H9 (cell line): ENCODE measurements around the gene MCF2L2. TPM values are rescaled to one million over a fixed set of nuclear protein-coding genes. Genes with fewer than 3 reads are reported as not detected.

Experiments used
- DNase-seq: peaks from one replicate; pipeline ENCODE4 v3.0.0-alpha.2; 2017
- H2AFZ ChIP-seq: one replicate; pipeline ENCODE4 v1.6.1; 2013; ENCODE audit warnings: mild to moderate bottlenecking, low read length, control low read depth, moderate library complexity
- H2AK5ac ChIP-seq: 2 replicates; pipeline ENCODE4 v1.6.1; 2013; ENCODE audit warnings: low read length, control low read depth, mixed read lengths; ENCODE audit not compliant: insufficient read length
- H2BK120ac ChIP-seq: one replicate; pipeline ENCODE4 v1.6.1; 2013; ENCODE audit warnings: low read depth, mild to moderate bottlenecking, low read length, control low read depth, inconsistent platforms; ENCODE audit not compliant: poor library complexity, severe bottlenecking
- H2BK12ac ChIP-seq: 2 replicates; pipeline ENCODE4 v1.6.1; 2013; ENCODE audit warnings: low read length, control low read depth, mixed read lengths, low read depth; ENCODE audit not compliant: insufficient read length
- H2BK15ac ChIP-seq: 2 replicates; pipeline ENCODE4 v1.6.1; 2013; ENCODE audit warnings: low read depth, low read length, control low read depth
- H2BK20ac ChIP-seq: one replicate; pipeline ENCODE4 v1.6.1; 2013; ENCODE audit warnings: low read depth, mild to moderate bottlenecking, low read length, control low read depth, inconsistent platforms; ENCODE audit not compliant: poor library complexity, severe bottlenecking
- H2BK5ac ChIP-seq: 2 replicates; pipeline ENCODE4 v1.6.1; 2013; ENCODE audit warnings: low read length, control low read depth, mixed read lengths; ENCODE audit not compliant: insufficient read length
- H3K14ac ChIP-seq: 2 replicates; pipeline ENCODE4 v1.6.1; 2013; ENCODE audit warnings: low read length, control low read depth; ENCODE audit not compliant: insufficient read depth
- H3K18ac ChIP-seq: 2 replicates; pipeline ENCODE4 v1.6.1; 2013; ENCODE audit warnings: low read depth, mild to moderate bottlenecking, mixed read lengths, low read length, control low read depth; ENCODE audit not compliant: insufficient read length
- H3K23ac ChIP-seq: 2 replicates; pipeline ENCODE4 v1.6.1; 2013; ENCODE audit warnings: low read length, control low read depth, mixed read lengths, low read depth; ENCODE audit not compliant: insufficient read length
- H3K23me2 ChIP-seq: 2 replicates; pipeline ENCODE4 v1.6.1; 2013; ENCODE audit warnings: low read depth, mild to moderate bottlenecking, mixed read lengths, low read length, control low read depth; ENCODE audit not compliant: insufficient read length, poor library complexity, severe bottlenecking
- H3K27ac ChIP-seq: 2 replicates; pipeline ENCODE4 v1.5.1; 2013; ENCODE audit warnings: low read length, control low read depth, mixed read lengths, low read depth; ENCODE audit not compliant: insufficient read length
- H3K27me3 ChIP-seq: 2 replicates; pipeline ENCODE4 v1.6.1; 2013; ENCODE audit warnings: low read length, control low read depth, inconsistent platforms; ENCODE audit not compliant: insufficient read depth
- H3K4ac ChIP-seq: 2 replicates; pipeline ENCODE4 v1.6.1; 2013; ENCODE audit warnings: low read depth, mild to moderate bottlenecking, control low read depth, inconsistent platforms, low read length, moderate library complexity
- H3K4me1 ChIP-seq: 2 replicates; pipeline ENCODE4 v1.6.1; 2013; ENCODE audit warnings: low read length, control low read depth, inconsistent platforms; ENCODE audit not compliant: insufficient read depth
- H3K4me2 ChIP-seq: 2 replicates; pipeline ENCODE4 v1.6.1; 2013; ENCODE audit warnings: low read length, control low read depth, mixed read lengths; ENCODE audit not compliant: insufficient read length, insufficient read depth
- H3K56ac ChIP-seq: 2 replicates; pipeline ENCODE4 v1.6.1; 2013; ENCODE audit warnings: low read depth, mild to moderate bottlenecking, mixed read lengths, low read length, control low read depth; ENCODE audit not compliant: insufficient read length
- H3K79me1 ChIP-seq: 2 replicates; pipeline ENCODE4 v1.6.1; 2013; ENCODE audit warnings: low read depth, mild to moderate bottlenecking, moderate library complexity, low read length, control low read depth, inconsistent platforms; ENCODE audit not compliant: insufficient read depth, poor library complexity, severe bottlenecking
- H3K79me2 ChIP-seq: 2 replicates; pipeline ENCODE4 v1.6.1; 2013; ENCODE audit warnings: low read length, control low read depth, inconsistent platforms; ENCODE audit not compliant: insufficient read depth
- H3K9ac ChIP-seq: 2 replicates; pipeline ENCODE4 v1.6.1; 2013; ENCODE audit warnings: low read length, control low read depth, mixed read lengths; ENCODE audit not compliant: insufficient read length; ENCODE audit errors: extremely low read depth
- H3K9me3 ChIP-seq: one replicate; pipeline ENCODE4 v1.6.1; 2013; ENCODE audit warnings: low read depth, low read length, inconsistent platforms; ENCODE audit not compliant: control insufficient read depth
- H3T11ph ChIP-seq: one replicate; pipeline ENCODE4 v1.6.1; 2013; ENCODE audit warnings: mild to moderate bottlenecking, low read length, control low read depth, inconsistent platforms
- H4K20me1 ChIP-seq: one replicate; pipeline ENCODE4 v1.6.1; 2013; ENCODE audit not compliant: control insufficient read depth, insufficient read length, insufficient read depth
- H4K5ac ChIP-seq: 2 replicates; pipeline ENCODE4 v1.6.1; 2013; ENCODE audit warnings: low read depth, mild to moderate bottlenecking, mixed read lengths, low read length, control low read depth; ENCODE audit not compliant: insufficient read length
- H4K8ac ChIP-seq: replicated peaks from 2 replicates; pipeline ENCODE4 v1.6.1; 2013; ENCODE audit warnings: low read length, control low read depth, mixed read lengths, low read depth; ENCODE audit not compliant: insufficient read length
- H4K91ac ChIP-seq: 2 replicates; pipeline ENCODE4 v1.6.1; 2013; ENCODE audit warnings: low read depth, mild to moderate bottlenecking, moderate library complexity, mixed read lengths, low read length, control low read depth; ENCODE audit not compliant: insufficient read length
- H3K27ac Mint-ChIP-seq, 3 experiments: 2 replicates in 2 of 3; 3 replicates in 1 of 3; pipeline ENCODE4 v1.8.0; 2020 to 2021; ENCODE audit warnings: mixed read lengths in 3 of 3, mild to moderate bottlenecking in 1 of 3, moderate library complexity in 1 of 3
- H3K27me3 Mint-ChIP-seq: 2 replicates; pipeline ENCODE4 v1.8.0; 2021; ENCODE audit warnings: low read depth, mild to moderate bottlenecking, moderate library complexity, mixed read lengths
- H3K36me3 Mint-ChIP-seq, 3 experiments: 2 replicates in 2 of 3; 3 replicates in 1 of 3; pipeline ENCODE4 v1.8.0; 2020 to 2021; ENCODE audit warnings: low read depth in 3 of 3, mixed read lengths in 3 of 3; ENCODE audit not compliant: insufficient read depth in 1 of 3
- H3K4me1 Mint-ChIP-seq, 2 experiments: 2 replicates each; pipeline ENCODE4 v1.8.0; 2020; ENCODE audit warnings: mixed read lengths in 2 of 2
- H3K4me3 Mint-ChIP-seq, 2 experiments: 2 replicates in 1 of 2; 3 replicates in 1 of 2; pipeline ENCODE4 v1.8.0; 2020 to 2021; ENCODE audit warnings: mild to moderate bottlenecking in 2 of 2, mixed read lengths in 2 of 2, moderate library complexity in 1 of 2
- H3K9me3 Mint-ChIP-seq, 2 experiments: 2 replicates in 1 of 2; 3 replicates in 1 of 2; pipeline ENCODE4 v1.8.0; 2020; ENCODE audit warnings: mild to moderate bottlenecking in 2 of 2, mixed read lengths in 2 of 2, moderate library complexity in 1 of 2
- WGBS: extraction: QIAGEN DNeasy Blood & Tissue Kit; methylation state at CpG from one replicate; pipeline ENCODE4 v1.1.7; 2013; ENCODE audit warnings: missing lambda C conversion rate, low lambda C conversion rate, mixed read lengths; ENCODE audit not compliant: insufficient read length; ENCODE audit errors: extremely low coverage; 5-methylcytosine and 5-hydroxymethylcytosine counted together
- total RNA-seq: library from RNA; stranded (reverse); gene quantifications from 2 replicates; pipeline ENCODE4 v1.2.1, GENCODE V29; 2021
- TF ChIP-seq, protein P1 (sequence below): fragments of 200-600 bp; sonication (generic); conservative IDR thresholded peaks from 3 replicates; pipeline ENCODE4 v1.8.0; 2021; ENCODE audit warnings: antibody characterized with exemption, mild to moderate bottlenecking

The MCF2L2 gene
- total RNA-seq, 1 experiment from 2014 or later, result 6.4 TPM

DNA sequence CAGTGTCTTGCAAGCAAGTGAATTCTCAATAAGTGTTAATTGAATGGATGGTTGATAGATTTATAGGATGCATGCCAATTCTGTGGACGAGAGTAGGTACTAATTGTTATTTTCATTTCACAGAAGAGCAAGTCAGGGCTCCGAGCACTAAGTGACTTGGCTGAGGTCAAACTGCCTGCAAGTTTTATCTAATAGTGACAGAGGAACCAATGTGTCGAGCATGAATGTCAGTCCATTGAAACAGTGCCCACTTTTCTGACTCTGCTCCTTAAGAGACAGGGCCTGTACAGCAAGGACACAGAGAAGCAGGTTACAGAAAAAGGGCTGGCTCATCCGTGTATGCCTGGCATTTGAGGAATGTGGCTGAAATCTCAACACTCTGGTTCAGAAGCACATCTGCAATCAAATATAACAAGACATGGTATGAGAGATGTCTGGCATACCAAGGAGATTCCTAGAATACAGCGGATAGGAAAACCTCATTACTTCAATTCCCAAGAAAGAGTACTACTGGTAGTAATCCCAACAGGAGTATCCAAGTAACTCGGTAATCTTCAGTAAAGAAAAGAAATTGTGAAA is 181.3 kb downstream of the MCF2L2 start:
- no peak overlapping the region for H3K4me3 Mint-ChIP-seq
- Histone ChIP-seq H3K14ac (no peak overlapping the region), H3K79me2 (no peaks in the 10 kb centered on the region), H3K4ac (no peak overlapping the region), H3K23ac (no peak overlapping the region), H2BK120ac (no peak overlapping the region), H2AK5ac (no peak overlapping the region), H2BK5ac (no peak overlapping the region), H3K27me3 (peaks cover 1% of the 10 kb centered on the region; the same call in 1 of the 2 replicates), H2BK15ac (no peak overlapping the region), H4K8ac (no peak overlapping the region), H4K91ac (no peak overlapping the region), H3K9ac (no peak overlapping the region), H2AFZ (no peak overlapping the region), H3T11ph (no peak overlapping the region), H3K79me1 (no peaks in the 10 kb centered on the region), H3K4me2 (no peak overlapping the region), H4K5ac (no peak overlapping the region), H3K27ac (no peak overlapping the region), H3K9me3 (peaks cover 8% of the 10 kb centered on the region), H2BK20ac (no peak overlapping the region), H3K18ac (no peak overlapping the region), H4K20me1 (no peaks in the 10 kb centered on the region), H3K4me1 (peaks cover 16% of the 10 kb centered on the region; the same call in 1 of the 2 replicates), H3K23me2 (no peaks in the 10 kb centered on the region), H2BK12ac (no peak overlapping the region), H3K56ac (no peak overlapping the region)
- TF ChIP-seq, protein P1, sequence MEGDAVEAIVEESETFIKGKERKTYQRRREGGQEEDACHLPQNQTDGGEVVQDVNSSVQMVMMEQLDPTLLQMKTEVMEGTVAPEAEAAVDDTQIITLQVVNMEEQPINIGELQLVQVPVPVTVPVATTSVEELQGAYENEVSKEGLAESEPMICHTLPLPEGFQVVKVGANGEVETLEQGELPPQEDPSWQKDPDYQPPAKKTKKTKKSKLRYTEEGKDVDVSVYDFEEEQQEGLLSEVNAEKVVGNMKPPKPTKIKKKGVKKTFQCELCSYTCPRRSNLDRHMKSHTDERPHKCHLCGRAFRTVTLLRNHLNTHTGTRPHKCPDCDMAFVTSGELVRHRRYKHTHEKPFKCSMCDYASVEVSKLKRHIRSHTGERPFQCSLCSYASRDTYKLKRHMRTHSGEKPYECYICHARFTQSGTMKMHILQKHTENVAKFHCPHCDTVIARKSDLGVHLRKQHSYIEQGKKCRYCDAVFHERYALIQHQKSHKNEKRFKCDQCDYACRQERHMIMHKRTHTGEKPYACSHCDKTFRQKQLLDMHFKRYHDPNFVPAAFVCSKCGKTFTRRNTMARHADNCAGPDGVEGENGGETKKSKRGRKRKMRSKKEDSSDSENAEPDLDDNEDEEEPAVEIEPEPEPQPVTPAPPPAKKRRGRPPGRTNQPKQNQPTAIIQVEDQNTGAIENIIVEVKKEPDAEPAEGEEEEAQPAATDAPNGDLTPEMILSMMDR, result no peak
- no peak for DNase-seq
- WGBS, result no CpG with 5 or more reads among the region's 6 CpGs
- H3K36me3 Mint-ChIP-seq, result peaks cover 11 to 16% (median 15%) of the 10 kb centered on the region in 3 experiments
- H3K9me3 Mint-ChIP-seq, result peaks cover 15 to 16% of the 10 kb centered on the region in 2 experiments
- peaks cover 21 to 22% of the 10 kb centered on the region in 2 experiments for H3K4me1 Mint-ChIP-seq
- no peak overlapping the region for H3K27ac Mint-ChIP-seq
- H3K27me3 Mint-ChIP-seq, result peaks cover 5% of the 10 kb centered on the region
